GM10266 (cell line): ENCODE data around the gene ZSWIM5.

Experiments
- DNase-seq: peaks from one replicate; pipeline ENCODE4 v3.0.0; 2012; ENCODE audit errors: extremely low spot score
- TF ChIP-seq, protein P1 (sequence below): IDR thresholded peaks from 2 replicates; pipeline ENCODE4 v1.5.1; 2012; ENCODE audit warnings: mild to moderate bottlenecking, low read depth; ENCODE audit not compliant: control insufficient read depth, insufficient read depth; ENCODE audit errors: missing control alignments

The ZSWIM5 gene

GRCh38 chr1:45009296-45009865, 197.0 kb downstream of the ZSWIM5 start:
- TF ChIP-seq, protein P1, sequence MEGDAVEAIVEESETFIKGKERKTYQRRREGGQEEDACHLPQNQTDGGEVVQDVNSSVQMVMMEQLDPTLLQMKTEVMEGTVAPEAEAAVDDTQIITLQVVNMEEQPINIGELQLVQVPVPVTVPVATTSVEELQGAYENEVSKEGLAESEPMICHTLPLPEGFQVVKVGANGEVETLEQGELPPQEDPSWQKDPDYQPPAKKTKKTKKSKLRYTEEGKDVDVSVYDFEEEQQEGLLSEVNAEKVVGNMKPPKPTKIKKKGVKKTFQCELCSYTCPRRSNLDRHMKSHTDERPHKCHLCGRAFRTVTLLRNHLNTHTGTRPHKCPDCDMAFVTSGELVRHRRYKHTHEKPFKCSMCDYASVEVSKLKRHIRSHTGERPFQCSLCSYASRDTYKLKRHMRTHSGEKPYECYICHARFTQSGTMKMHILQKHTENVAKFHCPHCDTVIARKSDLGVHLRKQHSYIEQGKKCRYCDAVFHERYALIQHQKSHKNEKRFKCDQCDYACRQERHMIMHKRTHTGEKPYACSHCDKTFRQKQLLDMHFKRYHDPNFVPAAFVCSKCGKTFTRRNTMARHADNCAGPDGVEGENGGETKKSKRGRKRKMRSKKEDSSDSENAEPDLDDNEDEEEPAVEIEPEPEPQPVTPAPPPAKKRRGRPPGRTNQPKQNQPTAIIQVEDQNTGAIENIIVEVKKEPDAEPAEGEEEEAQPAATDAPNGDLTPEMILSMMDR: no peak
- peak; percentile 1 for DNase-seq

DNA sequence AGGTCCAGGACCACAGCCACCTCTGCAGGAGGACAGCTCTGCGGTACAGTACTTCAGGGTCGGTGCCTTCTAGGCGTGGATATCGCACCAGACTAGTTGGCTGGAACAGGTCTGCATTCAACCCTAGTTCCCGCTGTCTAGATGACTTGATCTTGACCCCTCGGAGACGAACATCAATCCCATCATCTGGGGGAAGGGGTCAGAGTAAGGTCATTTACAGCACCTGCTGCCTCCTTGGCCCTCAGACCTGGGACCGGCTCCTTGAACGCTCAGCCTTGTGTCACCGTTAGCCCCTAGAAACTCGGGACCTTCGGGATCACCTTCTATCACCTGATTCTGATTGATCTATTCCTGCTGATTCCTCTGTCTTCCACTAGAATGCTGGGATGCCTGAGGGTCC, 197.9 kb downstream of the ZSWIM5 start:
- peak; percentile 1 for DNase-seq
- TF ChIP-seq, protein P1: no peak

- peak; percentile 1 for DNase-seq
- TF ChIP-seq, protein P1: no peak
These were observed 198.3 kb downstream of the ZSWIM5 start for GRCh38 chr1:45008076-45008475.

GRCh38 chr1:45007311-45007710, 199.1 kb downstream of the ZSWIM5 start:
- no peak for DNase-seq
- TF ChIP-seq, protein P1: no peak

DNA sequence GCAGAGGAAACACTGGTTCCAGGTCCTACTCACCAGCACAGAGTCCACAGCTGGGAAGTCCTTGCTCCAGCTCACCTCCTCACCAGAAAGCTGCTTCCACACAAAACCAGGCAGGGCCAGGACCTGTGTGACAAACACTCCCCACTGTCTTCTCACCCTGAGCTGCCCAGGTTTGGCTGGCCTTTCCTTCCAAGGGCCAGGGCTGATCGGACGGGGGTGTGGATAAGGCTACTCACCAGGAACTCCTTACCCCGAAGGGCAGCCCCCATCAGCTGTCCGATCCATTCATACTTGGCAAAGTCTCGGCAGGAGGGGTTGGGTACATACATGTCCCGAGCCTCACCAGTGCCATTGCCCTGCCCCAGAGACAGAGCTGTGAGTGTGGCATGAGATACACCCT, 200.6 kb downstream of the ZSWIM5 start:
- TF ChIP-seq, protein P1: no peak
- no peak for DNase-seq

DNA sequence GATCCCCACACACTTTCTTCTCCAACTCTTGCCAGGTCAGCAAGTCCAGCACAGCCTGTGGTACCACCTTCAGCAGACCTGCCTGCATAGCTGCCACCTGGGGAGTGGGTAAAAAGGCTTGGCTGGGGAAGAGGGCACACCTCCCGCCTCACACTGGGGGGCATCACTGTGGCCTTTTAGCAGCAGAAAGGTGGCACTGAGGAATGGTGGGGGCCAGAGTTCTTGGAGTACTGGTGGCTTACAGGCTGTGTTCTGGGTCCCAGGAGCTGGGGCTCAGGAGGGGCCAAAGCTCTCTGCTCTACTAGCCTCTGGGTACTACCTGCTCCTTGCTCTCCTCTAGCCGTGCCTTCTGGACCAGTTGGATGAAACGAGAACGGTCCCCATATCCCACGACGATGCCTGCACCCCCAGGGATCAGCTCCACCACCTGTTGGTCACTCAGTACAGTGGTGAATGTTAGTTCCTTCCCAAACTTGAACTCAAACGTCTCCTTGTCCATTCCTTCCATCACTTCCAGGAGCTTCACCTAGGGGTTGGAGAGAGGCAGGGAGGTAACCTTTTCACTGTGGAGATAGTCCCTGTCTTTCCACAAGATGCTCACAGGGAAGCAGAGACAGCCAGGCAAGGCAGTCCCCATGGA, 202.0 kb downstream of the ZSWIM5 start:
- TF ChIP-seq, protein P1: no peak
- no peak for DNase-seq

DNA sequence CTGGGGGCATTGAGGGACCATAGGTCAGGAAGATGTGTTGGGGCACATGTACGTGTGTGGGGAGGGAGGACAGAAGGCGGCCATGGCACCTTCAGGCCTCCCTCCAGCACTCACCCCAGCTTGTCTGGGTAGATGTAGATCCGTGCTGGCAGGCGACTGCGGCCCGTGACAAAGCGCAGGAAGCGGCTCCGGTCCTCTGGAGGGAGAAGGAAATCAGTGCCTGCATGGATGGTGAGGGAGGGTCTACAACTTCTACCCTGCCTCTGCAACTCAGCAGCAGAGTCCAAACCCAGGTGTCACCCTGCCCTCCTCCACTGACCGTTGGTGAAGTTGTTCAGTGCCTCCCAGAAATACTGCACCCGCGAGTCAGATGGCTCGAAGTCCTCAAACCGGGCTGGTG, 202.7 kb downstream of the ZSWIM5 start:
- TF ChIP-seq, protein P1: no peak
- DNase-seq: no peak
